Keratinocyte (primary cell): ENCODE data around the gene GABRB1.

ENCODE experiments used
- CTCF ChIP-seq, 3 experiments: IDR thresholded peaks in 1 of 3; conservative IDR thresholded peaks in 1 of 3; optimal IDR thresholded peaks in 1 of 3; 2 replicates in 2 of 3; 3 replicates in 1 of 3; pipeline versions ENCODE3 to v1.5.1; 2011; ENCODE audit warnings: low read length in 3 of 3, mild to moderate bottlenecking in 3 of 3, moderate library complexity in 2 of 3, control low read depth in 1 of 3, inconsistent platforms in 1 of 3; ENCODE audit not compliant: insufficient read depth in 2 of 3; ENCODE audit errors: extremely low read depth in 1 of 3
- EZH2 ChIP-seq: IDR thresholded peaks from one replicate; pipeline ENCODE4 v1.6.1; 2012; ENCODE audit warnings: inconsistent platforms, mild to moderate bottlenecking, low read length, moderate library complexity

- TF ChIP-seq CTCF (optimal IDR thresholded peaks at IDR 0.05 in 1 of 3, IDR thresholded peaks at IDR 0.05 in 1 of 3, conservative IDR thresholded peaks at IDR 0.05 in 1 of 3; ENCODE audit: extremely low read depth in 1 of 3, insufficient read depth in 2 of 3, low read length in 3 of 3), result no peak
- no peak for TF ChIP-seq EZH2
Measured at GRCh38 chr4:47010912-47011446, 20.4 kb upstream of the GABRB1 start.
